GM12878 (cell line): ENCODE results near the gene HMCN1. TPM values are rescaled to one million over a fixed set of nuclear protein-coding genes. Genes with fewer than 3 reads are reported as not detected.

Source experiments
- ATAC-seq: fragments of 200-7000 bp; cut with Tn5 transposase; 3 replicates; pipeline ENCODE4 v1.9.1; 2020; ENCODE audit warnings: mild to moderate bottlenecking, moderate library complexity
- BruUV-seq: library from RNA; stranded (reverse); fragments of 400-500 nt; replicated peaks from 2 replicates; lab custom pipeline; 2021; lab: Mats Ljungman, UMichigan
- CTCF ChIA-PET: fragments of 300-600 bp; sonication (Branson Sonifier 250); formaldehyde crosslinking; extraction: SDS; loops from one replicate; lab custom pipeline; 2021; ENCODE audit warnings: inconsistent platforms; lab: Yijun Ruan, JAX
- POLR2A ChIA-PET: fragments of 350-600 bp; formaldehyde crosslinking; extraction: SDS; loops from one replicate; lab custom pipeline; 2021; ENCODE audit warnings: inconsistent platforms; lab: Charles Lee
- RAD21 ChIA-PET: fragments of 300-600 bp; sonication (Branson Sonifier 250); formaldehyde crosslinking; loops from one replicate; lab custom pipeline; 2023; ENCODE audit warnings: antibody characterized with exemption; ENCODE audit not compliant: unreplicated experiment; lab: Charles Lee
- SMC1A ChIA-PET: fragments of 300-600 bp; sonication (Branson Sonifier 250); formaldehyde crosslinking; loops from one replicate; lab custom pipeline; 2023; ENCODE audit not compliant: unreplicated experiment, uncharacterized antibody; lab: Charles Lee
- DNase-seq: peaks from one replicate; pipeline ENCODE4 v3.0.0-alpha.2; 2011; ENCODE audit warnings: low read depth, low spot score
- FAIRE-seq: peaks from 3 replicates; lab custom pipeline; 2011; peaks lifted over from hg19 to GRCh38; lab: Jason Lieb, UNC
- H2AFZ ChIP-seq: 2 replicates; pipeline ENCODE4 v1.6.0; 2011; ENCODE audit warnings: low read depth, low read length, control low read depth; ENCODE audit not compliant: control insufficient read depth
- H3K27ac ChIP-seq: 2 replicates; pipeline ENCODE4 v1.5.1; 2011; ENCODE audit warnings: control low read depth; ENCODE audit not compliant: control insufficient read depth, insufficient read depth
- H3K27me3 ChIP-seq, 2 experiments: replicated peaks in 1 of 2; 2 replicates each; pipeline versions ENCODE4 v1.6.0 to v1.6.1; 2011; ENCODE audit warnings: low read length in 1 of 2; ENCODE audit not compliant: control insufficient read depth in 2 of 2, insufficient read depth in 2 of 2
- H3K36me3 ChIP-seq, 2 experiments: 2 replicates each; pipeline ENCODE4 v1.5.1; 2011; ENCODE audit warnings: low read length in 1 of 2; ENCODE audit not compliant: control insufficient read depth in 2 of 2, insufficient read depth in 2 of 2
- H3K4me1 ChIP-seq: 2 replicates; pipeline ENCODE4 v1.6.1; 2011; ENCODE audit warnings: mild to moderate bottlenecking, low read length, moderate library complexity, mixed read lengths; ENCODE audit not compliant: control insufficient read depth, insufficient read depth
- H3K4me2 ChIP-seq: 2 replicates; pipeline ENCODE4 v1.6.0; 2011; ENCODE audit warnings: control low read depth; ENCODE audit not compliant: control insufficient read depth, insufficient read depth
- H3K4me3 ChIP-seq: fragments of 200-600 bp; sonication (generic); 2 replicates; pipeline ENCODE4 v1.5.1; 2016
- H3K79me2 ChIP-seq: 2 replicates; pipeline ENCODE4 v1.6.0; 2011; ENCODE audit warnings: low read length; ENCODE audit not compliant: control insufficient read depth, insufficient read depth
- H3K9ac ChIP-seq: 2 replicates; pipeline ENCODE4 v1.8.0; 2011; ENCODE audit warnings: low read length, control low read depth, mixed read lengths; ENCODE audit not compliant: control insufficient read depth, insufficient read depth
- H3K9me3 ChIP-seq: replicated peaks from 3 replicates; pipeline ENCODE4 v1.5.1; 2011; ENCODE audit warnings: mild to moderate bottlenecking, low read length; ENCODE audit not compliant: control insufficient read depth, insufficient read depth
- H4K20me1 ChIP-seq: 2 replicates; pipeline ENCODE4 v1.6.0; 2011; ENCODE audit not compliant: control insufficient read depth, insufficient read depth
- BCL11A ChIP-seq: IDR thresholded peaks from 2 replicates; pipeline ENCODE4 v1.6.1; 2011; ENCODE audit warnings: low read depth, low read length
- BMI1 ChIP-seq: fragments of 450-650 bp; IDR thresholded peaks from 2 replicates; pipeline ENCODE4 v1.6.1; 2016; ENCODE audit warnings: mild to moderate bottlenecking, moderate library complexity, borderline replicate concordance
- ELK1 ChIP-seq: IDR thresholded peaks from 2 replicates; pipeline ENCODE4 v1.6.1; 2012; ENCODE audit warnings: low read depth, low read length, improper control_type of control experiment
- KAT2A ChIP-seq: conservative IDR thresholded peaks from 2 replicates; pipeline ENCODE4 v1.6.1; 2011; ENCODE audit warnings: low read depth, low read length; ENCODE audit not compliant: control insufficient read depth
- MEF2A ChIP-seq: IDR thresholded peaks from 2 replicates; pipeline ENCODE4 v1.6.1; 2011; ENCODE audit warnings: low read depth, mild to moderate bottlenecking, low read length, moderate library complexity; ENCODE audit not compliant: insufficient read depth
- MTA3 ChIP-seq: IDR thresholded peaks from 2 replicates; pipeline ENCODE4 v1.6.1; 2012; ENCODE audit warnings: low read length, inconsistent platforms, borderline replicate concordance
- PBX3 ChIP-seq: IDR thresholded peaks from 2 replicates; pipeline ENCODE4 v1.6.1; 2011; ENCODE audit warnings: mild to moderate bottlenecking, low read depth, low read length, moderate library complexity; ENCODE audit not compliant: insufficient replicate concordance
- RUNX3 ChIP-seq: IDR thresholded peaks from 2 replicates; pipeline ENCODE4 v1.6.1; 2012; ENCODE audit warnings: low read length, inconsistent platforms
- SRF ChIP-seq, 2 experiments: IDR thresholded peaks; 2 replicates each; pipeline ENCODE4 v1.6.1; 2011; ENCODE audit warnings: low read depth in 2 of 2, low read length in 2 of 2, mild to moderate bottlenecking in 1 of 2, moderate library complexity in 1 of 2
- ZBED1 ChIP-seq: IDR thresholded peaks from 2 replicates; pipeline ENCODE4 v1.6.1; 2016; ENCODE audit warnings: borderline replicate concordance
- WGBS: methylation state at CpG from one replicate; pipeline ENCODE4 v1.1.6; 2016; ENCODE audit warnings: low lambda C conversion rate; ENCODE audit not compliant: insufficient replicate concordance, insufficient coverage; ENCODE audit errors: missing lambda C conversion rate; 5-methylcytosine and 5-hydroxymethylcytosine counted together
- in situ Hi-C: fragments of 300-500 bp; cut with MboI; formaldehyde crosslinking; loops from 9 replicates; pipeline ENCODE4 v1.14.3; 2018; ENCODE audit warnings: mixed read lengths
- intact Hi-C: fragments of 100-400 bp; cut with micrococcal nuclease; formaldehyde crosslinking; loops from one replicate; pipeline ENCODE4 v1.14.2; 2022; ENCODE audit not compliant: unreplicated experiment
- polyA plus RNA-seq, 11 experiments: library from polyadenylated mRNA; depleted of rRNA in 4 of 11; unstranded in 6 of 11; stranded (reverse) in 5 of 11; fragments of >200 nt; fragmentation: Nextera tagmentation in 4 of 11; fragmentation: Illumina TruSeq in 1 of 11; extraction: Ambion mirVana in 4 of 11; extraction: Trizol in 1 of 11; gene quantifications; 1 replicate in 1 of 11; 2 replicates in 10 of 11; pipeline versions ENCODE4 v1.2.1 to v1.2.3, GENCODE V29; 2011 to 2016; ENCODE audit warnings: inconsistent platforms in 2 of 11, missing spikeins in 2 of 11, low read depth in 1 of 11
- total RNA-seq, 4 experiments: library from RNA; depleted of rRNA in 3 of 4; stranded (reverse); fragments of >200 nt in 3 of 4; fragmentation: Illumina TruSeq in 1 of 4; extraction: Trizol in 1 of 4; gene quantifications; 2 replicates each; pipeline versions ENCODE4 v1.2.1 to v1.2.3, GENCODE V29; 2013 to 2021
- TF ChIP-seq, protein P1 (sequence below): fragments of 450-650 bp; IDR thresholded peaks from 2 replicates; pipeline ENCODE4 v1.6.1; 2016; ENCODE audit warnings: mild to moderate bottlenecking
- TF ChIP-seq, protein P2 (sequence below): fragments of 450-650 bp; IDR thresholded peaks from 2 replicates; pipeline ENCODE4 v1.6.1; 2017; ENCODE audit warnings: antibody characterized with exemption, mild to moderate bottlenecking, moderate library complexity

Gene HMCN1
- total and polyA plus RNA-seq, 10 of the 15 experiments (the other 5 are each of a cell fraction or from before 2014, with no cell fraction given) = under 0.01 to 0.07 TPM; not detected in 8

DNA sequence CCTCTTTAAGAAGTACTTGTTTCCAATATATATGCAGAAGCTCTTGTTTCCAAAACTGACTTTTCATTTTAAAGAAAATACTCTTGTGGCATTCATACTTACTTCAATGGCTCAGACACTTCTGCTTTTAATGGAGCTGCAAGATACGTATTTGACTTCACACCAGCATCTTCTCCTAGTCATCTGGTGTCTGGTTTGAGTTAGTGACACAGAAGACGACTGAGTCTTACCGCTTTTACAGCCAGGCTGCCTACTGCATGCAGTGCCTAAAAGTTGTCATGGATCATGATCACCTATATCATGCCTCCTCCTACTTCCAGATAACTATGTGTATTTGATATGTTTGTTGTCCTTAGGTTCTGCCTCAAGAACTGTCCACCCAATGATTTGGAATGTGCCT lies 455.0 kb downstream of the HMCN1 start:
- ATAC-seq = no peak
- intact Hi-C loops (no loop called here), in situ Hi-C loops (no loop called here)
- BruUV-seq = no TSS peak
- H2AFZ ChIP-seq = no peak overlapping the region
- 0 out of 2 replicates have a peak, but pooled peaks cover 3% of the 10 kb centered on the region for H3K4me1 ChIP-seq
- FAIRE-seq = no peak
- H3K9ac ChIP-seq = no peak overlapping the region
- no peaks in the 10 kb centered on the region for H4K20me1 ChIP-seq
- H3K4me2 ChIP-seq = no peak overlapping the region
- H3K79me2 ChIP-seq = no peaks in the 10 kb centered on the region
- H3K36me3 ChIP-seq = no peaks in the 10 kb centered on the region
- TF ChIP-seq MEF2A (no peak), BCL11A (no peak), SRF (IDR thresholded peaks at IDR 0.05; ENCODE audit: low read depth in 2 of 2, low read length in 2 of 2) (no peak), KAT2A (no peak), PBX3 (no peak), ELK1 (no peak), BMI1 (no peak), ZBED1 (no peak), MTA3 (no peak), RUNX3 (no peak)
- TF ChIP-seq, protein P1, sequence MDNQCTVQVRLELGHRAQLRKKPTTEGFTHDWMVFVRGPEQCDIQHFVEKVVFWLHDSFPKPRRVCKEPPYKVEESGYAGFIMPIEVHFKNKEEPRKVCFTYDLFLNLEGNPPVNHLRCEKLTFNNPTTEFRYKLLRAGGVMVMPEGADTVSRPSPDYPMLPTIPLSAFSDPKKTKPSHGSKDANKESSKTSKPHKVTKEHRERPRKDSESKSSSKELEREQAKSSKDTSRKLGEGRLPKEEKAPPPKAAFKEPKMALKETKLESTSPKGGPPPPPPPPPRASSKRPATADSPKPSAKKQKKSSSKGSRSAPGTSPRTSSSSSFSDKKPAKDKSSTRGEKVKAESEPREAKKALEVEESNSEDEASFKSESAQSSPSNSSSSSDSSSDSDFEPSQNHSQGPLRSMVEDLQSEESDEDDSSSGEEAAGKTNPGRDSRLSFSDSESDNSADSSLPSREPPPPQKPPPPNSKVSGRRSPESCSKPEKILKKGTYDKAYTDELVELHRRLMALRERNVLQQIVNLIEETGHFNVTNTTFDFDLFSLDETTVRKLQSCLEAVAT = no peak
- TF ChIP-seq, protein P2, sequence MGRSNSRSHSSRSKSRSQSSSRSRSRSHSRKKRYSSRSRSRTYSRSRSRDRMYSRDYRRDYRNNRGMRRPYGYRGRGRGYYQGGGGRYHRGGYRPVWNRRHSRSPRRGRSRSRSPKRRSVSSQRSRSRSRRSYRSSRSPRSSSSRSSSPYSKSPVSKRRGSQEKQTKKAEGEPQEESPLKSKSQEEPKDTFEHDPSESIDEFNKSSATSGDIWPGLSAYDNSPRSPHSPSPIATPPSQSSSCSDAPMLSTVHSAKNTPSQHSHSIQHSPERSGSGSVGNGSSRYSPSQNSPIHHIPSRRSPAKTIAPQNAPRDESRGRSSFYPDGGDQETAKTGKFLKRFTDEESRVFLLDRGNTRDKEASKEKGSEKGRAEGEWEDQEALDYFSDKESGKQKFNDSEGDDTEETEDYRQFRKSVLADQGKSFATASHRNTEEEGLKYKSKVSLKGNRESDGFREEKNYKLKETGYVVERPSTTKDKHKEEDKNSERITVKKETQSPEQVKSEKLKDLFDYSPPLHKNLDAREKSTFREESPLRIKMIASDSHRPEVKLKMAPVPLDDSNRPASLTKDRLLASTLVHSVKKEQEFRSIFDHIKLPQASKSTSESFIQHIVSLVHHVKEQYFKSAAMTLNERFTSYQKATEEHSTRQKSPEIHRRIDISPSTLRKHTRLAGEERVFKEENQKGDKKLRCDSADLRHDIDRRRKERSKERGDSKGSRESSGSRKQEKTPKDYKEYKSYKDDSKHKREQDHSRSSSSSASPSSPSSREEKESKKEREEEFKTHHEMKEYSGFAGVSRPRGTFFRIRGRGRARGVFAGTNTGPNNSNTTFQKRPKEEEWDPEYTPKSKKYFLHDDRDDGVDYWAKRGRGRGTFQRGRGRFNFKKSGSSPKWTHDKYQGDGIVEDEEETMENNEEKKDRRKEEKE = no peak
- TF ChIP-seq, all 136 proteins: peak for 0
- ChIA-PET POLR2A (interaction anchor here (0.8 kb wide), 1 partner anchor 10 kb away, joined by 3 read pairs; no protein-coding TSS in a partner anchor), SMC1A (interaction anchor here (0.7 kb wide), 1 partner anchor 10 kb away, joined by 3 read pairs; no protein-coding TSS in a partner anchor), CTCF (no interaction called here), RAD21 (no interaction called here)
- Histone ChIP-seq H3K27ac (no peak overlapping the region), H3K4me3 (no peak overlapping the region), H3K9me3 (no peaks in the 10 kb centered on the region; the same call in 2 of the 3 replicates), H3K27me3 (no peaks in the 10 kb centered on the region)
- WGBS = 16% methylated on average over 3 of the region's 3 CpGs
- no peak for DNase-seq
